ENCODE measurements around the gene UVRAG.

UVRAG gene

DNA sequence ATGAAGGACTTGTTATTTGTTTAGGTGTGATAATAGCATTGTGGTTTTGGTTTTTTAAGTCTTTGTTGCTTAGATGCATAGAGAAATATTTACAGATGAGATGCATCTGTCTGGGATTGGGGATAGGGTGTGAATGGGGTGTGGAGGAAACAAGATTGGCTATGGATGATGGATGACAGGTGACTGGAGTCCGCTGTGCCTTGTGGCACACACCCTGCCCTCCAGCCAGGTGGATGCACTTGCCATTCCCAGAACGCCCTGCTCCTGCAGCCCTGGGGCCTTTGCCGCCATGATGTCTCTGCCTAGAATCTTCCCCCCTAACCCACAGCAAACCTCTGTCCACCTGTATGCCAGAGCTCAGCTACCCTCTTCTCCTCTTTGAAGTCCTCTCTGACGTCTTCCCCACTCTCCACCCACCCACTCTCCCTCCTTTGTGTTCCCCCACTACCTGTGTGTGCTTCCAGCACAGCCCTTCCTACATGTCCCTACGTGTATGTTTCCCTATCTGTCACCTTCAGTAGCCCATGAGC is 336.6 kb downstream of the UVRAG start:
- Histone ChIP-seq H3K4me2 (ENCODE audit: low read length) (peak overlapping the region; percentile 85), H3K36me3 (ENCODE audit: insufficient read depth, low read length) (no peaks in the 10 kb centered on the region), H3K9me3 (replicated peaks; ENCODE audit: low read length) (no peaks in the 10 kb centered on the region), H3K27me3 (ENCODE audit: control insufficient read depth, insufficient read depth, low read length) (peaks cover 5% of the 10 kb centered on the region), H3K4me1 (ENCODE audit: control insufficient read depth, insufficient read depth, low read length) (peaks cover 6% of the 10 kb centered on the region), H3K4me3 (ENCODE audit: low read length) (no peak overlapping the region), H3K9ac (ENCODE audit: low read depth, low read length) (no peak overlapping the region)

DNA sequence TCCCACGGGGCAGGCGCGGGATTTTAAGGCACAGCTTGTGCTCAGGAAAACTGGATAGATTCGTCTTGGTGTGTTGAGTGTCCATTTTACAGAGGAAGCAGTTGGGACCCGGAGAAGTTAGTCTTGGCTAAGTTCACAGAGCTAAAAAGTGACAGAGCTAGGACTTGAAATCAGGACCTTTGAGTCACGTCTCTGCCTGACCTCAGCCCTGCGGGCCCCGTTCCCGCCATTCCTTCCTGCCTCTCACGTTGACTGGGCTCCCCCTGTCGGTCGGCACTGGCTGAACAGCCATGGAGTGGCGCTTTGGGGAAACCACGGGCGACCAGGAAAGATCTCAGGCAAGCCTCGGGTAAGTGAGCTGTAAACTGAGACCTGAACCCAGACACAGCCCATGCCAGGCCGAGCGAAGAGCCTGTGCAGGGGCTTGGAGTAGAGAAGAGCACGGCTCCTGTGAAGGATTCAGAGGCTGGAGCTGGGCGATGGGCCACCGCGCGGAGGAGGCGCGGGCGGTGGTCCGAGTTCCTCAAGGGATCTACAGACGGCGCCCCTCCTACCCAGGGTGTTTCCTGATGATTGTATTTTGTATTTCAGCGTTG is 337.2 kb downstream of the UVRAG start:
- Histone ChIP-seq H3K9me3 (replicated peaks; ENCODE audit: low read length) (no peaks in the 10 kb centered on the region), H3K36me3 (ENCODE audit: insufficient read depth, low read length) (no peaks in the 10 kb centered on the region), H3K4me3 (ENCODE audit: low read length) (peak overlapping the region; percentile 62), H3K27me3 (ENCODE audit: control insufficient read depth, insufficient read depth, low read length) (peaks cover 11% of the 10 kb centered on the region), H3K4me1 (ENCODE audit: control insufficient read depth, insufficient read depth, low read length) (peaks cover 6% of the 10 kb centered on the region), H3K4me2 (ENCODE audit: low read length) (peak overlapping the region; percentile 85), H3K9ac (ENCODE audit: low read depth, low read length) (peak overlapping the region; percentile 49)

DNA sequence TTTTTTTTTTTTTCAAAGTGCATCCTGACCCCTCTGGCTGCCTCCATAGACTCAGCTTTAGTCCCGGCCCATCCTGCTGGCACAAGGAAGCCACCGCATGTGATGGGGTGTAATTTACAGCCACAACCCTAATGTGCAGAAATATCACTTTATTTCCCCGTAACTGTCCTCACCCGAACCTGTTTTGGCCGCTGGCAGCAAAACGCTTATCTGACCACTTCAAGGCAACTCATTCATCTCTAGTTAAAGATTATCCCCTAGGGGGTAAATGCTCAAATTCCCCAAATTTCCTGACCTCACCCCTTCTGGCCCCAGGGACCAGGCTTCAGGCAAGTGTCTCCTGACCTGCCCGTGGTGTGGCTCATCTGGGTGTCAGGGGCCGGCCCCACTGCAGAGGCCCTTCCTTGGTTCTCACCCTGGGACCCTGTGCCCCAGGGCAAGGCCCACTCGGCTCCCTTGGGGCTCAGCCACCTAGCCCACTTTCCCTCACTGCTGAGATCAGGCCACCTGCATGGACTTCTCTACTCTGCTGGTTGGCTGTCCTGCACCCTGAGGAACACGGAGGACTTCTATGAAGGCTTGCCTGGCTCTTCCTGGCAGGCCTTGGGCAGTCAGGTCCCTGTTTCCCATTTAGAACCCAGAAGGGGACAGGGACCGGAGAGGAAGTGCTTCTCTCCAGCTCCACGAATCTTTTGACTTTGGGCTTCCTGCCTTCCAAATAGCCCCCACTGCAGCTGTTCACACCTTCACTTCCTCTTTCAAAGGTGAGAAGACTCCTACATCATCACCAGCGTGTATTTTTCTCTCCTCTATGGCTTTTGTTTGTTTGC is 337.9 kb downstream of the UVRAG start:
- Histone ChIP-seq H3K27me3 (ENCODE audit: control insufficient read depth, insufficient read depth, low read length) (peaks cover 19% of the 10 kb centered on the region), H3K4me1 (ENCODE audit: control insufficient read depth, insufficient read depth, low read length) (peaks cover 6% of the 10 kb centered on the region), H3K4me3 (ENCODE audit: low read length) (peak overlapping the region; percentile 62), H3K4me2 (ENCODE audit: low read length) (peak overlapping the region; percentile 85), H3K9ac (ENCODE audit: low read depth, low read length) (peak overlapping the region; percentile 49), H3K36me3 (ENCODE audit: insufficient read depth, low read length) (no peaks in the 10 kb centered on the region), H3K9me3 (replicated peaks; ENCODE audit: low read length) (no peaks in the 10 kb centered on the region)

DNA sequence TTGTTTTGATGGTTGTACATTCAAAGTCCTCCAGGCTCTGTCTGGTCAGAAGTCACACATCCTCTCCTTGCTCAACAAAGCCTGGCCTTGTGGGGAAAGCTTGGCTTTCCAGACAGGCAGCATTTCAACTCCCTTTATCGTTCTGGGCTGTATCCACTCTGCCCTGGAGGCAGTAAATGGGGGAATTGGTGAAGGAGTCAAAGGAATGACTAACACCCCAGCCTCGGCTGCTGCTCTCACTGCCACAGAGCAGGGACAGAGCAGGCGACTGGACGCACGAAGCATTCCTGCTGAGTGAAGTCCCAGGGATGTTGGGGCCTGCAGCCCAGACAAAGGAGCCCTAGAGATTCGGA is 338.5 kb downstream of the UVRAG start:
- Histone ChIP-seq H3K27me3 (ENCODE audit: control insufficient read depth, insufficient read depth, low read length) (peaks cover 25% of the 10 kb centered on the region), H3K4me1 (ENCODE audit: control insufficient read depth, insufficient read depth, low read length) (peaks cover 6% of the 10 kb centered on the region), H3K9ac (ENCODE audit: low read depth, low read length) (no peak overlapping the region), H3K36me3 (ENCODE audit: insufficient read depth, low read length) (no peaks in the 10 kb centered on the region), H3K4me3 (ENCODE audit: low read length) (no peak overlapping the region), H3K9me3 (replicated peaks; ENCODE audit: low read length) (no peaks in the 10 kb centered on the region), H3K4me2 (ENCODE audit: low read length) (no peak overlapping the region)

DNA sequence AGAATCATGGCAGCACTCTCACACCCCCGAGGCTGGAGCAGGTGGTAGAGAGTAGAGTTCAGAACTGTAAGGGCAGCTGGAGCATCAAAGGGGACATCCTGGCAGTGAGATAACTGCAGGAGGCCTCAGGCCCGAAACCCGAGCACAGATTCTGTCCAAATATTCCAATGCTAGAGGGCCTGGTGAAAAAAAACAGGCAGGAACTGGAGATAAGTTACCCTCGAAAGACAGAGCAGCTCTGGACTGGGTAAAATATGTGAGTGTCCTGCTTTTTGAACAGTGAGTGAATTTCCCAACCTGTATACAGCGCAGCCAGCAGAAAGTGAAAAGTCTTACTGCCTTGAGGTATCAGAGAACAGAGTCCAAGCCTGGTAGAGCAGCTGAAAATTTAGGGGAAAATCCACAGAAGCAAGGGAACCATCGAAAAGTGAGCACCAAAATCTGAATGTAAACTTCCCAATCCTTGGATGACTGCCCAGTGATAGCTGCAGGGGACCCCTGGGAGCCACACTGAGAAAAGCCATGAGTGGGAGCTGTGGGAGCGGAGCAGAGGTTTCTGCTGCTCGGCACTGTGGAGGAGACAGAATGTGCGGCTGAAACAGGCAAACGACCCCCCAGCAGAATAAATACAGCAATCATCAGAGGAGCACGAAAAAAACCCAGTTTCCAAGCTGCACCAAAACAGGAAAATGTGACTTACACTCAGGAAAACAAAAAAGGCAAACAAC is 340.7 kb downstream of the UVRAG start:
- H3K4me3 ChIP-seq (ENCODE audit: low read length) = no peak overlapping the region
- peaks cover 38% of the 10 kb centered on the region for H3K27me3 ChIP-seq (ENCODE audit: control insufficient read depth, insufficient read depth, low read length)
- H3K4me1 ChIP-seq (ENCODE audit: control insufficient read depth, insufficient read depth, low read length) = peaks cover 6% of the 10 kb centered on the region
- no peak overlapping the region for H3K9ac ChIP-seq (ENCODE audit: low read depth, low read length)
- no peaks in the 10 kb centered on the region for H3K9me3 ChIP-seq (replicated peaks; ENCODE audit: low read length)
- H3K4me2 ChIP-seq (ENCODE audit: low read length) = no peak overlapping the region
- H3K36me3 ChIP-seq (ENCODE audit: insufficient read depth, low read length) = no peaks in the 10 kb centered on the region

DNA sequence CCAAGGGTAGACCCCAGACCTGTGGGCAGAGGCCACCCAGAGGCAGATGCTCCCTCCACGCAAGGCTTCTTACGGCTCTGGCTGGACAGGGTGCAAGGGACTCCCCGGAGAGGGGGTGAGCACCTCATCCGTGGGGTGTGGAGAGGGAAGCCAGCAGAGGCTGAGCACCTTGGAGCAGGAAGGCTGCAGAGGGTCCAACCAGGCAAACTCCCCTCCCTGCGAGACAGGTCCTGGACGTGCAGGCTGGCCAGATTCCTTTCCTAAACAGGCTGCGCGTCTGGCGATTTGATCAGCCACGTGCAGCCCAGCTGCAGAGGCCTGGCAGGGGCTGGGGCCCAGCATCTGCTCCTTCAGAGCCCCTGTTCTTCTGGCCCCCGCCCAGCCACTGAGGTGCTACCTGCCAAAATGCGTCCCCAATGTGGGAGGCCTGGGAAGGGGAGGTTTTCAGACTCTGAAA is 342.0 kb downstream of the UVRAG start:
- no peak overlapping the region for H3K9ac ChIP-seq (ENCODE audit: low read depth, low read length)
- no peaks in the 10 kb centered on the region for H3K9me3 ChIP-seq (replicated peaks; ENCODE audit: low read length)
- H3K27me3 ChIP-seq (ENCODE audit: control insufficient read depth, insufficient read depth, low read length) = peaks cover 46% of the 10 kb centered on the region
- H3K36me3 ChIP-seq (ENCODE audit: insufficient read depth, low read length) = no peaks in the 10 kb centered on the region
- H3K4me2 ChIP-seq (ENCODE audit: low read length) = no peak overlapping the region
- peaks cover 4% of the 10 kb centered on the region for H3K4me1 ChIP-seq (ENCODE audit: control insufficient read depth, insufficient read depth, low read length)
- no peak overlapping the region for H3K4me3 ChIP-seq (ENCODE audit: low read length)

DNA sequence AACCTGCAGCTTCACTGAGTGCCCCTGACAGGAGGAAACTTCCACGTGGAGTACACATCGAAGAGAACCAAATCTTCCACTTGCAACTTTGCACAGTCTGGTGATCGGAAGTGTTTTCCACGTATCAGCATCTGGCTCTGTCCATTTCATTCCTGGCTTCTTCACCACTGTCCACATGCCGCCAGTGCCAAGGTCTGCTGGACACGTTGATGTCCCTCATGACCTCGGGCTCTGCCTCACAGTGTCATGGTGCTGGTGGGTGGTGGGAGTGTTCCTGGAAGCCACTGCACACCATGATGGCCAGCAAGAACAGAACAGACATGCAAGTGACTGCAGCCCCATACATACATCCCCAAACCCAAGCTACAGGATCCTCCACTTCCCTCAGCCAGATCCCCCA is 342.9 kb downstream of the UVRAG start:
- H3K27me3 ChIP-seq (ENCODE audit: control insufficient read depth, insufficient read depth, low read length) = peaks cover 52% of the 10 kb centered on the region
- no peak overlapping the region for H3K4me3 ChIP-seq (ENCODE audit: low read length)
- no peaks in the 10 kb centered on the region for H3K36me3 ChIP-seq (ENCODE audit: insufficient read depth, low read length)
- no peaks in the 10 kb centered on the region for H3K4me1 ChIP-seq (ENCODE audit: control insufficient read depth, insufficient read depth, low read length)
- no peak overlapping the region for H3K4me2 ChIP-seq (ENCODE audit: low read length)
- H3K9ac ChIP-seq (ENCODE audit: low read depth, low read length) = no peak overlapping the region
- no peaks in the 10 kb centered on the region for H3K9me3 ChIP-seq (replicated peaks; ENCODE audit: low read length)

DNA sequence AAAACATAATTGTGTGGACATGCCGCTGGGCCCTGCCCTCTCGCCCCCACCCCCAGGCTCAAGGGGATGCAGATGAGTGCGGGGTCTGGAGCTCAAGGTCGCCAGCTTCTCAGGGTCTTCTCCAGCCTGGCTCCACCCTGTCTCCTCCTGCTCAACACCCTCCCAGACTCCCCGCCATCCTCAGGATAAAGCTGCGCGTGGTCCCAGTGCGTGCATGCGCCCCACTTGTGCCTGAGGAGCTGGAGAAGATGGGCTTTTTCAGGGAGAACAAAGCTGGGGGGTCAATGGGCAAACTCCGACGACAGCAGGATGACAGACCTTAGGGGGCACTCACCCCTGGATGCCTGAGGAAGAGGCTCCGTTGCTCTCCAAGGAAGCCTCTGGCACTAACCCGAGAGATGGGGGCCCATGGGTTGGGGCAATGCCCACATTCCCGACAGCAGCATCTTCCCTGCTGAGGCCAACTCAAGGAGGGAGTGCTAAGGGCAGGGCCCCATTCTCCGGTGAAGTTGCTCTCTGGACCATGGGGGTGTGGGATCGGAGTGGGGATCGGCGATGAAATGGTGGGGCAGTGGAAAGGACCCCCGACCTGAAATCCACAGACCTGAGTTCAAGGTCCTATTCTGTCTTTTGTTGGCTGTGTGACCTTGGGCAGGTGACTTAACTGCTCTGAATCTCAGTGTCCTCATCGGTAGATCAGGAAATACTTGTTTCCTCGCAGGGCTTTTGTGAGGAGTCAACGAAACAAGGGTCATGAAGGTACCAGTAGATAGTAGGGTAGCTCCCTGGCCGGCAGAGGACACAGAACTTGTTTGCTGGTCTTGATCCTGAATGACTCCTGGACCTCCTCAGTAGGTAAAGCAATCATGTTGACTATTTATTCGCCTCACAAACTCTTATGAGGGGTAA is 343.6 kb downstream of the UVRAG start:
- H3K4me1 ChIP-seq (ENCODE audit: control insufficient read depth, insufficient read depth, low read length) = no peaks in the 10 kb centered on the region

DNA sequence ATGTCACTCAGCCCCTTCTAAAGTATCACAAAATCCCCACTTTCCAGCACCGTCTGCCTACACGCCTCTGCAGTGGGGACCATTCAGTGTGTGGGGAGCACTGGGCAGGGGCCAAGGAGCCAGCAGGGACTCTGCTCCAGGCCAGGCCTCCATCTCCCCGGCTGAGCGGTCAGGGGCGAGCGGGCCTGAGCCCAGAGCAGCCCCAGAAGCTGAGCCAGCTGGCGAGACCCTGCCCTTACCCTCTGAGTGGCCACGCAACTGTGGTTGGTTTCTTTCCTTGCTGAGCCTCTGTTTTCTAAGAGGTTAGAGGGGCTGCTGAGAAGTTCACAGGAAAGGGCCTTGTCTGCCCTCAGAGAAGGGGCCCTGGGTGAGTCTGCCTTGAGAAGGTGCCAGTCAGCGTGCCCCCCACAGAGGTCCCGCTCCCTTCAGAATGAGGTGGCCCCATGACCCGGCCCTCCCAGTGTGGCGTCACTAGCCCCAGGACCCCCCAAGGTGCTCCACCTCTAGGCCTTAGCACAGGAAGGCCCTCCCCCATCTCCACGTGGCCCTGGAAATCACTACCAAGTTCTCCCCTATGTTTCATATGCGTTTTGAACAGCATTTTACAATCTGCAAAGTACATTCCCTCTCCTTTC is 344.4 kb downstream of the UVRAG start:
- Histone ChIP-seq H3K9ac (ENCODE audit: low read depth, low read length) (no peak overlapping the region), H3K36me3 (ENCODE audit: insufficient read depth, low read length) (no peaks in the 10 kb centered on the region), H3K27me3 (ENCODE audit: control insufficient read depth, insufficient read depth, low read length) (peaks cover 62% of the 10 kb centered on the region), H3K9me3 (replicated peaks; ENCODE audit: low read length) (no peaks in the 10 kb centered on the region), H3K4me3 (ENCODE audit: low read length) (no peak overlapping the region), H3K4me2 (ENCODE audit: low read length) (no peak overlapping the region), H3K4me1 (ENCODE audit: control insufficient read depth, insufficient read depth, low read length) (no peaks in the 10 kb centered on the region)

More for the DNA sequence above, 343.6 kb downstream of the UVRAG start:
- no peak overlapping the region for H3K9ac ChIP-seq (ENCODE audit: low read depth, low read length)
- H3K4me2 ChIP-seq (ENCODE audit: low read length) = no peak overlapping the region
- H3K9me3 ChIP-seq (replicated peaks; ENCODE audit: low read length) = no peaks in the 10 kb centered on the region
- peaks cover 59% of the 10 kb centered on the region for H3K27me3 ChIP-seq (ENCODE audit: control insufficient read depth, insufficient read depth, low read length)
- H3K36me3 ChIP-seq (ENCODE audit: insufficient read depth, low read length) = no peaks in the 10 kb centered on the region
- no peak overlapping the region for H3K4me3 ChIP-seq (ENCODE audit: low read length)

DNA sequence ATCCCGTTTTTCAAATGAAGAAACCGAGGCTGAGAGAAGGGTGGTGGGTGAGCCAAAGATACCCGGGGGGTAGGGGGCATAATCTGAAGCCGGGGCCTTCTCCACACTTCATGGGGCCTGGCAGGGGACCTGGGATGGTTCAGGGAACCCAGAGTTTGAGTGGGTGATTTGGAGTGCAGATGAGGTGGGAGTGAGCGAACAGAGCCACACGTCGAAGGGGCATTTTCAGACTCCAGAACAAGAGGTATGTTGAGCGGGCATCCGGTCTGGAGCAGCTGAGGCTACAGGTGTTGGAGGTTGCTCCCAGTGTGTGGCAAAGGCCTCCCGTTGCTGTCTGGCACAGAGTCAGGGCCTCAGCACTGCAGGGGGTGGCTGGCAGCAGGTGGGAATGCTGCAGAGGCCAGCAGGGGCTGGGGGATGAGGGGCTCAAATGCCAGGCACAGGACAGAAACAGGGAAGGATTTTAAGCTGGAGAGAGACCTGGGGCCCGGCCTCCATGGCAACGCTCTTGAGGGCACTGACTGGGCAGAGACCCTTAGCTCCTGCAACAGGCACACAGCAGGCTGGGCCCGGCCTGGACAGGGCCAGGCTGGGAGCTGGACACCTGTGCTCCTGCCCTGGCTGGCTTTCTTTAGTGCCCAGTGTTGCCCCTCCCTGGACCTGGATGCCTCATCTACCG is 345.1 kb downstream of the UVRAG start:
- Histone ChIP-seq H3K4me2 (ENCODE audit: low read length) (no peak overlapping the region), H3K9me3 (replicated peaks; ENCODE audit: low read length) (no peaks in the 10 kb centered on the region), H3K4me3 (ENCODE audit: low read length) (no peak overlapping the region), H3K4me1 (ENCODE audit: control insufficient read depth, insufficient read depth, low read length) (no peaks in the 10 kb centered on the region), H3K27me3 (ENCODE audit: control insufficient read depth, insufficient read depth, low read length) (peaks cover 62% of the 10 kb centered on the region), H3K36me3 (ENCODE audit: insufficient read depth, low read length) (no peaks in the 10 kb centered on the region), H3K9ac (ENCODE audit: low read depth, low read length) (no peak overlapping the region)
